Activated CD4-positive, alpha-beta T cell treated with anti-CD3 and anti-CD28 coated beads for 1 hour (primary cell): Measurements from ENCODE around the gene KBTBD4.

Experiments
- DNase-seq: peaks from one replicate; pipeline ENCODE4 v3.0.0-alpha.2; 2020

KBTBD4 gene

DNA sequence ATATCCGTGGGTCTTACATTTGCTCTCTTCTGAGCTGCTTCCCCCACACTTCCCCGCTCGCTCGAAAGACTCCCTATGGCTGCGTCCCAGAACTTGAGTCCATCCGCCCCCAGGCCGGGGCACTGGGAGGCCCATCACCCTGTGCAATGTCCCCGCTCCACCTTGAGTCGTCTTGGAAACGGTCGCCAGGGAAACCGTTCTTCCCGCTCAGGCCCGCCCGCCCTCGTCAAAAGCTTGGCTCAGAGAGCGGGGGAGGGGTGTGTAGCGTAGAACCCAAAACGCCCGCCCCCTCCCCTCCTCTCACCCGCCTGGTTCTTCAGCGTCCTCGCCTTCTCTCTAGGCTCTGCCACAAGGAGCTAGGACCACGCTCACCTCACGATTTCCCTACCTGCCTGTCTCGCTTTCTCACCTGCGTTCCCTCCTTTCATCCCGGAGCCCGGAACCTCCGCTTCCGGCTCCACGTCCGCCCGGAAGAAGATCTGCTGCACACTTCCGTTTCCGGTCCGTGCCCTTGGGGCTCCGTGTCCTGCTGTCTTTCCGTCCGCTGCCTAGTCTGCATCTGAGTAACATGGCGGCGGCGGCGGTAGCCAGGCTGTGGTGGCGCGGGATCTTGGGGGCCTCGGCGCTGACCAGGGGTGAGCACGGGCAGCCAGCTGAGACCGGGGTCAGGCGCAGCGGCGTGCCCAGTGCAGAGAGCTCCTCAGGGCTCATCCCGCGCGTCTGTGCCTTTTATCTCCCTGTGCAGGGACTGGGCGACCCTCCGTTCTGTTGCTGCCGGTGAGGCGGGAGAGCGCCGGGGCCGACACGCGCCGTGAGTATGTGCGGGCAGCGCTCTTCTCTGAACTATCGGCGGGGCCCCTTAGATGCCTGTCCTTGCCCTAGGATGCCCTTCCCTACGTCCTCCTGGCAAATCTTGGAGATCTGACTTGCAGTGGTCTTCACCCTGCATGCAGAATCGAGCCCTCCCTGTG, at the start of gene KBTBD4, which contains the start of gene NDUFS3:
Gene KBTBD4, minus strand, starts transcription at position 447 of the 971 bp plus-strand sequence. Its CDS starts 19 bp downstream, at position 428.
Gene NDUFS3, plus strand, starts transcription at position 551 of the 971 bp plus-strand sequence. Its CDS starts 18 bp downstream, at position 569.
- peak; percentile 84 for DNase-seq

DNA sequence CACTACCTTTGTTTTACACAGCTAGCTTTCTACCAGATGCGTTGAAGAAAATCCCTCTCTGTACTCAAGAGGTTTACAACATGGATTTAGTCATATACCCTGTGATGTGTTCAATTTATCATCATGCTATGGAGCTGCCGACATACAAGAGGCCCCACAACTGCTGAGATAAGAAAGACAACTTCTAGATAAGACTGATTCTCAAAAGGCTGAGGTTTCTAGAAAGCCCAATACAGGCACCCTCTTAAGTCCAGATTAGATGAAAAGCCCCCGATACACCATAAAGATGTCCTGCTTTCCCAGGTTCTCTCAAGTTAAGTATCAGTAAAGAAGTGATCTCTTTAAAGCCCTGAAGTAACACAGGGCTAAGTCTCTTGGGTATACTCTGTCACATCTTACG, 49.3 kb upstream of the KBTBD4 start:
- DNase-seq = no peak

DNA sequence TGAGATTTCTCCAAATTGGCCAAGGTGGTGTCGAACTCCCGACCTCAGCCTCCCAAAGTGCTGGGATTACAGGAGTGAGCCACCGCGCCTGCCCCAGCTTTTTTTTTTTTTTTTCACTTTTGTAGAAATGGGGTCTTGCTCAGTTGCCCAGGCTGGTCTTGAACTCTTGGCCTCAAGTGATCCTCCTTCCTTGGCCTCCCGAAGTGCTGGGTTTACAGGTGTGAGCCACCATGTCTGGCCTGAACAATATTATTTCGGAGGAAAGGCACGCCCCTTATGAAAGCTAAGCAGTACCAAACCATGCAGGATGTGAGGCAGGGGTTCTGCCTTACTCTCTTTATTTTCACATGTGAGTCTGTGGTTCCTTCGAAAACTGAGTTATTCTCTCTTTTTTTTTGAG, 47.5 kb upstream of the KBTBD4 start:
- DNase-seq = no peak

DNA sequence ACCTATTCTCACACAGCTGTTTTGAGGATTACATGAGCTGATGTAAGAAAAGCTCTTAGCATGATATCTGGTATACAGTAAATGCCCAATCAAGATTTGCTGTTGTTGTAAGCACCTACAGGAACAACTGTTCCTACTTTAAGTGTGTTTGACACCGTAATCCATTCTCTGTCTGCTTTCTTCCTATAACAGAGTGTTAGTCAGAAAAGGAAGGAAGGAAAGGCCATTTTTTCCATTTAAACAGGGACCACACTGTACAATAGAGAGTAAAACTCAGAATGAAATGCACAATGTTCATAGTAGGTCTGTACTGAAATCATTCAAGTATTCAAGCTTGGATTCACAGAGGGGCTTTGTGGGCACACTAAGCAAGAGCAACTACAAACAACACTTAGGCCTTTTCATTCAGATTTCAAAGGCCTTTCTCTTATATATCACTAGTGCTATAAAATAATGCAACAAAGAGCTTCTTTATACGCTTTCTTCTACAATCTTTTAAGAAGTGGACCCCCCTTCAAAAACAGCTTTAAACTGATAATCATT, 42.1 kb upstream of the KBTBD4 start:
- DNase-seq = no peak

DNA sequence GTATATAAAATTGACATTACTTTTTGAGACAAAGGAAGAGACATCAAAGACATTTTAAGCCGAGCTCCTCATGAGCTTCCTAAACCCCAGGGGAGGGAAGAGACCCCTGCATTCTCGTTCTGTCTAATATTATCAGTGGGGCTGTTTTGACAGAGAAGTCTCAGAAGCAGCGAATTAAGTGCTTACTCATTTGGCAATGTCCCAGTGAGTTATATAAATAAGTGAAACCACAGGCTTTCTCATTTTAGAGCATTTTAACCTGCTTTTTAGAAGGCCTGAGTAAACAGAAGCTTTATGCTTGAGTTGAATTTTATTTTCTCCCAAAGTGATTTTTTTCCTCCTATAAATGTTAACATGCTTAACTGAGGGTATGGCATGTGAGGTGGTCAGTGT, 38.6 kb upstream of the KBTBD4 start:
- DNase-seq = no peak

DNA sequence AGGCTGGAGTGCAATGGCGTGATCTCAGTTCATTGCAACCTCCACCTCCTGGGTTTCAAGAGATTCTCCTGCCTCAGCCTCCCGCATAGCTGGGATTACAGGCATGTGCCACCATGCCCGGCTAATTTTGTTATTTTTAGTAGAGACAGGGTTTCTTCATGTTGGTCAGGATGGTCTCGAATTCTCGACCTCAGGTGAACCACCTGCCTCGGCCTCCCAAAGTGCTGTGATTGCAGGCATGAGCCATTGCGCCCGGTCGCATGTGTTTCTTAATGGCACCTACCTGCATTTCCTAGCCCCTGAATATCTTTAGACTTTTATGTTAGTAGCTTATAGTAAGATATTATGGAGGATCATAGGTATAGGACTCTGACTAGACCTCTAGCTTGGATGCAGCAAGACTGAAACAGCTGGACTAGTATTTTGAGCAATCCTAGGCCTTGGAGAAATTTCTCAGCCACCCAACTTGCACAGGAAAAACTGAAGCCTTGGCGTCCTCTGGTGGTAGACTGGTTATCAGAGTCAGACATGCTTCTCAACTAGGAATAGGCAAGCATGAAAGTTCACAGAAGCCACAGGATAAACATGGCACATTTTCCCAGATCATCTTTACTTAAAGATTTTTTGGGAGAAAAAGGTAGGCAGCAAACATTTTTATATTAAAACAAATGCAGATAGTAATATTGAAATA, 38.1 kb upstream of the KBTBD4 start:
- no peak for DNase-seq

DNA sequence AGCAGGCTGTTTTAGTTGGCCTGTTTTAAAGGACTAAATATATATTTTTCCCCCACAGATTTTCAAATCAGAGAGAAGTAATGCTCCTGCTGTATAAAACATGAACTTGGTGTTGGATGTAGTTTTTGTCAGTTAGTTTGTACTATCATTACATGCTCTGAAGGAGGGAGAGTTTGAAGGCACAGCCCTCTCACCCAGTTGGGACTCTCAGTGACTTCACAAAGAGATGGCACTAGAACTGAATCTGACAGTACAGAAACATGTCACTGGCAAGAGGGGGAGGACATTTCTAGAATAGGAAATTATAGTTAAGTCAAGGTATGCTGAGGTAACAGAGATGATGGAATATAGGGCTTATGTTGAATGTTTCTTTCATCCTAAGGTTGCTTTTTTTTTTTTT, 36.5 kb upstream of the KBTBD4 start:
- DNase-seq = no peak

DNA sequence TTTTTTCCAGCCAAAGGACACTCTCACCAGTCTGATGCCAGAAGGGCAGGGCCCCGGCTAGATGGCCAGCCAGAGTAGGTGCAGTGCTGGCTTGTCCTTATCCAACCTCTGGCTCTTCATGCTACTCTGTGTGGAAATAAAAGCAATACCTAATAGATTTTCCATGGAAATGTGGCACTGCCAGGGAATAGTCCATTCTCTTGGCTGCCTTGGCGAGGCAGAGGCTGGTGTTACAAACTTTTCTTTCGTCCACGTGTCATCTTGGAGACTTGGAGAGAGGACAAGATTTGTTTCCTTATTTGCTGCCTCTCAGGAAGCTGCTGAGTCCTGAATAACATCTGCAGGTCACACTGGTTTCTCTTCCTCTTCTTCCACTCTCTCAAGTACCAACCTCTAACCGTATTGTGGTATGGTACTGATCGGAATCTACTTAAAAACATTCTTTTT, 32.6 kb upstream of the KBTBD4 start:
- DNase-seq = no peak

DNA sequence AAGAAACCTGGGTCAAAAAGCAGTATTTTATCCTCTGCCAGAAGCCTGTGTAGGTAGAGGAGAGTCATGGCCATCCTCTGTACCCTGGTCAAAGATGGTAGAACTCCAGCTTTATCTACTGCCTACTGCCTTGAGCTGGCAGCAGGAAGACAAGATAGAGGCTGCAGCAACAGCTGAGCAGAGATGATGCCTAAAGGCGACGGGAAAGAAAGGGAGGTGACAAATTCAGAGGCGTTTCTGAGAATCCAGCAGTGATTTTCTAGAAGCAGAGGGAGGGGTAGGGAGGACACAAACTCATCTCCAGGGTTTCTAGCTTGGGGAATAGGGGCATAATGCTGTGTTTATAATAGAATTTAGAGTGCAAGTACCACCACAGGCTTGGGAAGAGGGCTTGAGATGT, 30.9 kb upstream of the KBTBD4 start:
- DNase-seq = no peak

DNA sequence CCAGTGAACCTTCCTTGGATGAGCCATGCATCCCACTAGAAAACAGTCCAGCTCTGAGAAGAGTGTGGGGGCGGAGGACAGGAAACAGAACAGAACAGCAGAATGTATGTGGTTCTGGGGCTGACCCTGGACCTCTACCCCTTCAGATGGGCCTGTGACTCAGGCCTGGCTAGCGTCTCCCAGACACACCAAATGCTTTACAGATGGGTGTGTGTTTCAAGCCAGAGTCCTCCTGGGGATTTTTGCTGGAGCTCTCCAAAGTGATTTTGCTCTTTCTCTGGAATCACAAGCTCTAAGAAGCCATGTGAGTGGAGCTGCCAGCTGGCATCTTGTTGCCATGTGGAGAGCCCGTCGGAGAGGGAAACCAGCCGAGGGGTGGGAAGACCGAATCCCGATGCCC, 28.6 kb upstream of the KBTBD4 start:
- no peak for DNase-seq

DNA sequence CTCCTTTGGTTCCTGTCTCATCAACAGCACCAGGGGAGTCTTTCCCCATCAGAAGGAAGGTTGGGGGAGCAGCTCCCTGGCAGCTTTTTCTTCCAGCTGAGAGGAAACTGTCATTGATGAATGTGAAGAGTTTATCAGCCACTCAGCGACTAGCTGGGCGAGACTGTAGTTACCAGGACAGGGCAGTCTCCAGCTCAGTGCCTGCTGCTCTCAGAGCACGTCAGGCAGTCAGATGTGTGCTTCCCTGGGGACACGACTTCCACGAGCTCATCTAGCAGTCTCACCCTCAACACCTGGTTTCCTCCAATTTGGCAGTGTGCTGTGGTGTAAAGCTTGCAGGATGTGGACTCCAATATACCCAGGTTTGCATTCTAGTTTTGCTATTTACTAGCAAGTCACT, 28.0 kb upstream of the KBTBD4 start:
- DNase-seq = no peak

DNA sequence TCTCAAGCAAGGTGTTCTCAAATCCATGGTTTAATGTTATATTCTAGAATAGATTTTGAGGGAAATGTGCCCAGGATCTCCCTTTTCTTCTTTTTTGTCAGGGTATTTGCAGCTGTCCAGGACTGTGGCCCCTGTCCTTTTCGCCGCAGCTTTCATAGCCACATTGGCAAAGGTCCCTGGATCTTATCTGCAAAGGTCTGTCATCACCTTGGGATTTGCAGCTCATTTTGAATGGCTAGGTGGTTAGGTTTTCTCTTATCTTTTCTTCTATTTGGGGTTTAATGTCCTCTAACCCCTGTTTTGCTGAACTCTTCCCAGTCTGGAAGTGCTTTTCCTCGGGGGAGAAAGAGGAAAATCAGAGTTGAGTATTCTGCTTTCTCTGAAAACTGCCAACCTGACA, 27.2 kb upstream of the KBTBD4 start:
- no peak for DNase-seq

DNA sequence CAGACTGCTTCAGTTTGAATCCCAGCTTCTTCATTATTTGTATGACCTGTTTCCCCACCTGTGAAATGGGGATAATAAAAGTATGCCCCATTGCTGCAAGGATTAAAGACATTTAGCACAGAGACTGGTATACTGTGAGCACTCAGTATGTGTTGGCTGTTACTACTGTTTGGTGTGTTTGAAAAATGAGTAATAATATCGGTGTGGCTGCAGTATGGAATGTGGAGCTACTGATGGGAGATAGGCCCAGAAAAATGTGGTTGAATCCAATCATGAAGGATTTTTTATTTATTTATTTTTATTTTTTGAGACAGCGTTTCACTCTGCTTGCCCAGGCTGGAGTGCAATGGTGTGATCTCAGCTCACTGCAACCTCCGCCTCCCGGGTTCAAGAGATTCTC, 24.5 kb upstream of the KBTBD4 start:
- DNase-seq = no peak

DNA sequence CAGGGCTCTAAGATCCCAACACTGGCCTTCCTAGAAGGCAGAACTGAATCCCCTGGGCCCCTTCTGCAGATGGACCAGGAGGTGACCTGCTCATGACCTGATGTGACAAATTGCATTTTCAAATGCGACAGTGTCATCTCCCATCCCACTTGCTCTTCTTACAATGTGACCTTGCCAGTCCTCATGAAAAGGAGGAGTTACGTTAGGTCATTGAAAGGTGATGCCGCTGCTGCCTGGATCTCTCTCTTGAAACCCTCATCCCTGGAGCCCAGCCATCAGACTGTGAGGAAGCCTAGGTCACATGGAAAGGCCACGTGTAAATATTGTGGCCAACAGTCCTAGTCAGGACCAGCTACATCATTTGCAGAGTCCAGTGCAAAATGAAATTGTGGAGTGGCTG, 21.1 kb upstream of the KBTBD4 start:
- DNase-seq = no peak

DNA sequence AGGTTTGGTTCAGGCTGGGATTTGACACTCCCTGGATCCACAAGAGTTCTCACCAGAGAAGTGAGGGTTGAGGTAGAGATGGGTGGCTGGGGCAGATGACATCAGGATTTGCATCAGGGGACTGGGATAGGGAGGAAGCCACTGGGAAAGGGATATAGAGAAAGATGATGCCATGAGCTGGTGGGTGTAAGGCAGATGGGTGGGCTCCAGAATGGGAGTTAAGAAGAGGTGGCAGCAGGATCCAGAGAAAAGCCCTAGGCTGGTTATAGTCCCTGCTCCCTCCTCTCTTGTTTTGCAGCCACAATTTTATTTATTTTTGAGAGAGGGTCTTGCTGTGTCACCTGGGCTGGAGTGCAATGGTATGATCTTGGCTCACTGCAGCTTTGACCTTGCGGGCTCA, 17.2 kb upstream of the KBTBD4 start:
- no peak for DNase-seq

DNA sequence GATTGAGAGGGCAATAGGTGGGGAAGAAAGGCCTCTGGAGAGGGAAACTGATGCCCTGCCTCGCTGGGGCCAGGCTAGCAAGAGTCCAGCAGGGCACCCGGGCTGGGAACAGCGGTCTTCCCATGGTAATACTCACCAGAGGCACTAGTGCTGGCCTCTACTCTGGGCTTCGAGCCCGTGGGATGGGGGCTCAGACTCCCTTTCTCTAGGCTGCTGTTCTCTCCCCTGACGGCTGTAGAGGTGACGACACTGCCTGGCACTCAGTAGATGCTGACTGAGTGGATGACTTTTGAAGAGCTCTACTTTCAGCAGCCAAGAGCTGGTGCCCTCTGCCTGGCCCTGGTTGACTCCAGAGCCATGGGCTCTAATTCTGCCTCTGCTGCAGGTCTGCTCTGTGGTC, 16.3 kb upstream of the KBTBD4 start:
- DNase-seq = no peak

DNA sequence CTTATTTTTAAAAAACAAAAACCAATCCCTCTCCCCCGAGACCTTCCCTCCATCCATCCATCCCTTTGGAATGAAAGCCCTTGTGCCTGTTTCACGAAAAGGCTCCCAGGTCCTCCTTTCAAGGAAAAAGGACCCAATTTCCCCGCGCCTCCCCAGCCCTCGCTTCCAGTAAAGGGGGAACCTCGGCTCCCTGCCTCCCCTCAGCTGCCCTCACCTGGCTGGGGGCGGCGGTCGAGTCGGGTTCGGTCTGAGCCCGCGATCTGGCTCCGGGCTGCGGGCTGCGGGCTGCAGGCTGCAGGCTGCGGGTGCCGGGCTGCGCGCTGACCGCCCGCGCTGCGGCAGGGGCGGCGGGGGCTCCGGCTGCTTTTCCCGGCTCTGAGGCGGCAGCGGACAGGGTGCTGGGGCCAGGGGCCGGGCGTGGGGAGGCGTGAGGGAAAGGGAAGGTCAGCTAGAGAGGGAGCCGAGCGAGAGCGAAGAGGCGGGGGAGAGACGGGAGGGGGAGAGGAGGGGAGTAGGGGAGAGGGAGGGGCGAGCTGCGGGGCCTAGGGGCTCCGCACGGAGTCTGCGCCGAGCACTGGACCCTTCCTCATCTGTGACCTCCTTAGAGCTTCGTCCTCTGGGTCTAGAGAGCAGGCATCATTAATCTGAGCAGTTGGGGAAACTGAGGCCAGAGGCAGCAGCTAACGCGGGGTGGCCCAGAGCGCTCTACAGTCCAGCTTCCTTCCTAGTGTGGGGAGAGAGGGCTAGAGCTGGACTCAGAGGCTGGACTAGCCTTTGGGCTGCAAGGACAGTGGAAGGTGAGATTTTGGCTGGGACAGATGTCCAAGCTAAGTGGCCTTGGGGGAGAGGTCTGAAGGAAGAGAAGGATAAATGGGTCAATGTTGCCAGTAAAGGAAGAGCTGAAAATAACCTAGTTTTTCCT, 15.4 kb upstream of the KBTBD4 start, which contains the start of gene C1QTNF4:
Gene C1QTNF4, minus strand, starts transcription at position 478 of the 922 bp plus-strand sequence. CDS start 3,601 bp downstream, outside the sequence.
- DNase-seq = no peak

DNA sequence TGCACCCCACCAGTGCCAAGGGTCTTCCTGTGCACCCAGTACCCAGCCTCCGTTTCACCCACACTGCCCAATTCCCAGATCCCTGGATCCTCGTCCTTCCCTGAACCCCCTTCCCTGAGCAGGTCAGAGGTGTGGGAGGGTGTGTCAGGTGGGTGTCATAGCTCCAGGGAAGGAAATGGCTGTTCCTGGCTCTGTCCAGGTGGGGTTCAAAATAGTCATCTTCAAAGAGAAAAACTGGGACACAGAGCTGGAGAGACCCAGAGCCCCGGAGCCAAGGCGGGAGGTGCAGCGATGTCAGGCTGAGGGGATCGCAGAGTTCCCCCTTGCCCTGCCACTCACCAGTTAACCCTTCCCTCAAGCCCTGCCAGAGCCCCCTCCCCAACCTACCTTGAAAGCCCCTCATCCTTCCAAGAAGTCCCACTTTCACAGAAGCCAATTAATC, 14.7 kb upstream of the KBTBD4 start:
- no peak for DNase-seq

DNA sequence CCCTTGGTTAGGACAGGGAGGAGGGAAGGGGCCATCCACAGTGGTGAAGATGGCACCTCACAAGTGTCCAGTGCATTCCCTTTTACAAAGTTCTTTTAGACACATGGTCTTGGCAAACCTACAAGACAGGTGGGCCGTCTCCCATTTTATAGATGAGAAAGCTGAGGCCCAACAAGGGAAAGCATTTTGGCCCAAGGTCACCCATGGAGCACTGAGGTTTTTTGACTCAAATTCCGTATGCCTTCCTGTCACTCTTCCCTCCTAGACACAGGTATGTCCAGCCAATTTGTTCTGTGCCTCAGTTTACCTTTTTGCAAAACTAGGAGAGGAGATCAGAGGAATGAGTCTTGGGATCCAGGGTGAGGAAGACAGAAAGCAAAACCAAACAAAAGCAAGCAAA, 14.2 kb upstream of the KBTBD4 start:
- no peak for DNase-seq

DNA sequence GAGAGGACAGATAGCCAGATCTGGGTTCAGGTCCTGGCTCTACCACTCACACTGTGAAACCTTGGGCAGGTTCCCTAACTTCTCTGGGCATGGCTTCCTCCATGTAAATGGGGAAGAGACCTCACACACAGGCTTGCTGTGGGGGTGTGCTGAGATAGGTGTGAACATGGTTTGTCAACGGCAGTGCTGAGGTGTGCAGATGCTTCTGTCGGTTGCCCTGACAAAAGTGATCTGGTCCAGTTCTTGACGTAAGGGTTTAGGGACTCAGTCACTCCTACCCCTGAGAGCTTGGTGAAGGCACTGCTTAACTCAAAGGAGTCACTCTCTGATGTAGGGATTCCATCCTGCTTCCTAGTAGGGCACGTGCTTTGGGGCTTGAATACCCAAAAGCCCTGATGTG, 13.5 kb upstream of the KBTBD4 start:
- DNase-seq = no peak

DNA sequence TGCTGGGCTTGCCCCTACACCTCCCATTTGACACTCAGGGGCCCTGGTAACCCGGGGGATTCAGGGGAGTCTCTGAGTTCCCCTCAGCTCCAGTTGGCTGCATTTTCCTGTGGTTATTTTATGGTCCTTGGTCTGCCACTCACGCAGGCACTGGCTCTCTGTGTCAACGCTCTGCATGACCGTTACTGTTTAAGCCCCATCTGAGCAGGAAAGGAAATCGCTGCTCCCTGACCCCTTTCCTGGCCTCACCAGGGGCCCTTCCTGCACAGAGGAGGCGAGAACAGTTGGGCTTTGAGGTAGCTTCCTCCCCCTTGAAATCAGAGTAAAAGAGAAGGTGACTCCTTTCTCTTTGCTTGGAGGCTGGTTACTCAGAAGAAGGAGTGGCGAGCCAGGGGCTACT, 13.0 kb upstream of the KBTBD4 start:
- no peak for DNase-seq
